ENCODE data around the gene TRIM72.

GRCh38 chr16:31268033-31268365, 54.1 kb downstream of the TRIM72 start:
- TF ChIP-seq CTCF (IDR thresholded peaks at IDR 0.05; ENCODE audit: low read depth, low read length) (no peak), EZH2phosphoT487 (IDR thresholded peaks at IDR 0.05; ENCODE audit: low read depth) (no peak)
